ENCODE data around the gene MON1A.

The MON1A gene

GRCh38 chr3:49882166-49882565, 47.4 kb downstream of the MON1A start:
- DNase-seq = no peak

- no peak for DNase-seq
These were observed 48.9 kb downstream of the MON1A start for GRCh38 chr3:49880581-49881315.

DNA sequence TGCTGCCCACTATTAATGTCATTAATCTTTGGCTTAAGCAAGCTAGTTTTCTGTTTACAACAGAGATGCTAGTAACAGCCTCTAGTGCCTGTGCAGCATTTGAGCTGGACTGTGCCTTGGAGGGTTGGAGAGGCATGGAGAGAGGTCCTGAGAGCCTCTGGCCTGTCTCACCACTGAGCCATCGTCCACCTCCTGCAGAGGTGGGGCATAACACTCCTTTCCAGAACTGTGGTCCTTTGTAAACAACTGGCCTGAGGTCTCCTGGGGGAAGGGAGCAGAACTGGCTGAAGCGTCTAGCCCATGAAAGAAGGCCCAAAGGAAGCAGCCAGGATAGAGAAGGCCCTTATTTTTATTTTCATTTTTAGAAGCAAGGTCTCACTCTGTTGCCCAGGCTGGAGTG, 49.9 kb downstream of the MON1A start:
- no peak for DNase-seq

- DNase-seq = no peak
These were observed 50.9 kb downstream of the MON1A start for GRCh38 chr3:49878686-49879085.

DNA sequence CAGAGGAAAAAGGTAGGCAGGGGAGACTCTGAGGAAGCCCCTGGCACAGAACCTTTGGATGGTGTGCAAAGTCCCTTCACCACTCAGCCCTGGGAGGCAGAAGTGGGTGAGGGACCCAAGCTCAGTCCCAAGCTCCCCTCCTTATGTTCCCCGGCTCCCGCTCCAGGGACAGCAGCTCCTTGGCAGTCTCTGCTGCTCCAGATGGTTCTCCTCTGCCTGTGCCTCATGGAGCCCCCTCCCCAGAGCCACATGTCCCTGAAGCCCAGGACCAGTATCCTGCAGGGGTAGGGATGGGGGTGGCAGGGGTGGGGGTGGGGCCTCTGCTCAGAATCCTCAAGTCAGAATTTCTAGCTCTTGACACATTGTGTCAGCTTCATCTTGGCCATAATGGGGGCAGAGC, 51.9 kb downstream of the MON1A start:
- DNase-seq = peak; percentile 3

- DNase-seq = no peak
These were observed 53.0 kb downstream of the MON1A start for GRCh38 chr3:49876567-49876966.

DNA sequence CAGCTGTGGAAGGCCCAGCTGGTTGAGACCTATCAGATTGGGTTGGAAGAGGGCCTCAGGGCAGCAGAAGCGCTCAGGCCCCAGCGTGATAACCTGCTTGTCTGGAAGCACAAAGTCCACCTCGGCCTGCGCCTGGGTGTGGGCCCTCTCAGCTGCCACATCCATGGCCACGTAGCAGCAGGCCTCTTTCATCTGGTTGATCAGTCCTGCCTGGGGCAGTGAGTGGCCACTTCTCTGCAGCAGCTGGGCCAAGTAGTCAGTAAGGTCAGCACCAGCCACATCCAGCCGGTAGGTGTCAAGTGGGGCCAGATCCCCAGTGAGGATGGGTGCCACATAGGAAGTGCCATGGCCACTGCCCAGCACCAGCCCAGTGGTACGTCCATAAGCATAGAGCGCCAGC, 56.0 kb downstream of the MON1A start:
- DNase-seq = no peak

DNA sequence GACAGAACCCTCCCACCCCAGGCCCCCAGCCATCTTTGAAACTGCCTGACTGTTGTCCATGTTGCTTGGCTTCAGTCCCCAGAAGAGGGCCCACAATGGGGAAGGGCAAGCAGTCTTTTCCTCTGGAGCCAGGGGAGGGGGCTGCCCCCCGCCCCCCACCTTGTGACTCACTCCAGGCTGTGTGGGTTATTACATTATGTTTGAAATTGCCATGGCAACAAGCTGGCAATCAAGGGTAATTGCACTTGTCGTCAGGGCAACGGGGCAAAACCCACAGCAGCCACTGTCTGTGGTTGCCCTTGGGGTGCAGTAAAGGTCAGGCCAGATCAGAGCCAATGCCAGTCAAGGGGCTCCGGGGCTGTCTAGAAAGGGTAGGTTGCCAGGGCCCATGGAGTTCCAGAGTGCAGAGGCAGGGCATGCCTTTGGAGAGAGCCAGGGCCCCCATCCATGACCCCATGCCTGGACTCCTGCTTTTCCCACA, 56.8 kb downstream of the MON1A start:
- DNase-seq = no peak

DNA sequence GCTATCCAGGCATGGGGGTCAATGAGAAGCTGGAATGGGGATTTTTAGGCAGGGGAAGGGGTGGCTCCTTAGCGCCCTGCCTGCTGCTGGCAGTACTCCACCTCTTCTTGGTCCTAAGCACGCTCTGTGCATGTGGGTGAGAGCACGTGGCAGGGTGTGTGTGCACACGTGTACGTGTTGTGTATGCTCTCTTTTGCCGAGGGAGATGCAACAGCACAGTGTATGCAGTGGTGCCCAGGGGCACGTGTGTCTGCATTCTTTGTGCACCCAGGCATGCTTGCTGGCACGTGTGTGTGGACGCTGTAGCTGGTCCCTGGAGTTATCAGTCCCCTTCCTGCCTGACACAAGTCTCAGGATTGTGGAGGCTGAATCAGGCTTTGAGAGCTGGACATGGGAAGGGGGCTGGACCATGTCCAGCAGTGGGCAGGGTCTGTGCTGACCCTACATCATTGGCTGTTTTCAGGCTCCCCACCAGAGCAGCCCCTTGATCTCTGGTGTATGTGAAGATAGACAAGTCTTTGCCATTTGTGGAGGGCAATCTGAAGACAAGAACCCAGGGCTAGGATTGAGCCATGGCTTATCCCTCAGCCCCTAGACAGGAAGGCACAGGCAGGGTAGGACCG, 58.0 kb downstream of the MON1A start:
- DNase-seq = no peak

DNA sequence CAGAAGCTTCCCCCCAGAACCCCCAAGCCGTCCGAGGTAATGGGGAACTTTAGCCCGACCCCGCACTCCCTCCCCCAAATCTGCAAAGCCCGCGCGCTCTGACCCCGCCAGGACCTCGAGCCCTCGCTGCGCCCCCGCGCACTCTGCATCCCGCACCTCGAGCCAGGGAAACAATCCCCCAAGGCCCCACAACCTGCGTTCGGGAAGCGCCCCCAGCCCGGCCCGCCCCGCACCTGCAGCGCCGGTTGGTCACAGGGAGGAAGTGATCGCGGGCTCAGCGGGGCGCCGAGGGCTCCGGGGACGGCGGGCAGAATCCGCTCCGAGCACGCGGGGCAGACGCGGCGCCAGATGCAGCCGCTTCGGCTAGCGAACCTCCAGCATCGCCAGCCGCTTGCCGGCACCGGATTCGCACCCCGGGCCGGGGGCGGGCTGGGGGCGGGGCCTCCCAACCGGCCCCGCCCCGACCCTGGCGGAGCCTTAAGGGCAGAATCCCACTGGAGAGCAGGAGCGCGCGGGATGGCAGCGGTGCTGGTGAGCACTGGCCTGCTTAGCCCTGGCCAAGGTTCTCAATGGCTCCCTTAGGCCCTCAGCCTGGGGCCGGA, 60.0 kb downstream of the MON1A start, which contains the start of gene CAMKV:
Gene CAMKV (minus strand): TSS at position 382 of the 602 bp plus-strand sequence. CDS start 7,518 bp downstream, outside the sequence.
- DNase-seq = no peak

- peak; percentile 2 for DNase-seq
These were observed 60.6 kb downstream of the MON1A start for GRCh38 chr3:49868862-49869466.

DNA sequence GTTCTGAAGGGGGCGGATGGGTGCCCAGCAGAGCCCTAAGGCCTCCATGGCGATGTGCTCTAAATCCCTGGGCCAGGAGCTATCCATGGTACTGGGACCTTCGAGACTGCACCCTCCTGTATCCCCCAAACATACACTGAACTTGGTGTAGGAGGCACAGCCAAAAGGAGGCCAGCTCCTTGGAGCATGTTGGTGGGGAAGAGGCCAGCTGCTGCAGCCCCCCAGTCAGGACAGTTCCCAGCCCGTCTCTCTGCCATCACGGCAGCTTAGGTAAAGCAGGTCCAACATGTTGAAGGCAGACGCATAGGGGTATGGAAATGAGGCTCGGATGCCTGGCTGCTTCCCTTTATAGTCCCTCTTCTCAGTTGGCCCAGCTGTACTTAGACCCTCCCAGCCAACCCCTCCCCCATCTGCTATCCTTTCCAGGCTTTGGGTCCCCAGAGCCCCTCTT, 61.7 kb downstream of the MON1A start:
- no peak for DNase-seq

DNA sequence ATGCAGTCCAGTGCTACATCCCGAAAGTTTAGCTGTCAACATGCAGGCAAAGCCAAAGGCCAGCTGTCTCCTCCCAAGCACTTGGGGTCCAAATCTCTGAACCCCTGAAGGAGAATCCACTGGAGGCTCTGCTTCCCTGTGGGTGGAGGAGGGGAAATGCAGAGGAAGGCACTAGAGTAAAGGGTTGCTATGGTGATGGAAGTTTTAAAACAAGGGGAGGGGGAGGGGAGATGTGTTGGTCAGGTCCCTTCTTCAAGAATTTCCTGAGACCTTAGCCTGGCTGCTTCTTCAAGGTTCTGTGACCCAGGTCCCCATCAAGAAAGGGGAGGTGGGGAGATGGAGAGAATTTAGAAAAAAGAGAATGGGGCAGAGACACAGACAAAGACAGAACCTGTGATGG, 62.2 kb downstream of the MON1A start:
- no peak for DNase-seq

- no peak for DNase-seq
These were observed 64.3 kb downstream of the MON1A start for GRCh38 chr3:49865198-49865784.

DNA sequence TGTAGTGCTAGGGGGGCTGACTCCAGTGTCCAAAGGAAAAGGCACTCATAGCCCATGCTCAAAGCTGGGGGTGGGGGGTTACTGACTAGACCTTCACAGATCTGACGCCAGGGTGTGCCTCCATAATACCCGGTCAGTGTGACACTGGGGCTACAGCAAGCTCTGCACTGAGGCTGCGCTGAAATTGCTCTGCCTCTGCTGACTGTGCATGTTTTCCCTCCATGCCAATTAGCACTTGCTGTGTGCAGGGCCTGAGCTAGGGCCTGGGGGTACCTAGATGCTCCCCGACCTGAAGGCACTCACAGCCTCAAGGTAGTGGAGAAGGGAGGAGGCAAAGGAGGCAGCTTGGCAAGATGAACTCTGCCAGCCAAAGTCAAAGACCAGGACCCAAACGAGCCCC, 65.1 kb downstream of the MON1A start:
- DNase-seq = no peak

- no peak for DNase-seq
These were observed 69.9 kb downstream of the MON1A start for GRCh38 chr3:49859576-49860305.
